ENCODE data around the gene EXOC6B. TPM values are rescaled to one million over a fixed set of nuclear protein-coding genes. Genes with fewer than 3 reads are reported as not detected.

The EXOC6B gene
- total and polyA plus RNA-seq, 9 of the 15 experiments (the other 6 are each of a cell fraction or from before 2014, with no cell fraction given) = 0.28 to 4.2 (median 2.0) TPM

DNA sequence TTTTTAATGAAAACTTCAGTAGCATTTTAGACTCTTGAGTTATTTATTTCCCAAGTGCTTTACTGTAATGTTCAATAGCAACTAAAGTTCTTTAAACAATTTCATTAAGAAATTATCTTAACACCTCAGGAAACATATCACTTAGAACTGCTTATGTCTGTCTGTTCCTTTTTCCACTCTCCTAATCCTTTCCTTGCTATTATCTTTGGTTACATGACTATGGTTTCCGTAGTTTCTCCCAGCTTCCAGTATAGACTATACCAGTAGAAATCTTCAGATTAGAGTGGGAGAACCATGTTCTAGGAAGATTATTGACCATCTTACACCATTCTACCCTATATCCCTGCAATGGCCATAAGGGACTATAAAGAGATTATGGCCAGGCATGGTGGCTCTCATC is 280.0 kb downstream of the EXOC6B start (continued):
- TF ChIP-seq, protein P1, sequence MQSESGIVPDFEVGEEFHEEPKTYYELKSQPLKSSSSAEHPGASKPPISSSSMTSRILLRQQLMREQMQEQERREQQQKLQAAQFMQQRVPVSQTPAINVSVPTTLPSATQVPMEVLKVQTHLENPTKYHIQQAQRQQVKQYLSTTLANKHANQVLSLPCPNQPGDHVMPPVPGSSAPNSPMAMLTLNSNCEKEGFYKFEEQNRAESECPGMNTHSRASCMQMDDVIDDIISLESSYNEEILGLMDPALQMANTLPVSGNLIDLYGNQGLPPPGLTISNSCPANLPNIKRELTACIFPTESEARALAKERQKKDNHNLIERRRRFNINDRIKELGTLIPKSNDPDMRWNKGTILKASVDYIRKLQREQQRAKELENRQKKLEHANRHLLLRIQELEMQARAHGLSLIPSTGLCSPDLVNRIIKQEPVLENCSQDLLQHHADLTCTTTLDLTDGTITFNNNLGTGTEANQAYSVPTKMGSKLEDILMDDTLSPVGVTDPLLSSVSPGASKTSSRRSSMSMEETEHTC (IDR thresholded peaks at IDR 0.05) = no peak
- TF ChIP-seq ZNF436 (CRISPR knock-in tag; IDR thresholded peaks at IDR 0.05) = no peak
- peak; percentile 70 for TF ChIP-seq ARID1B (IDR thresholded peaks at IDR 0.05)
- no peak for TF ChIP-seq ZBTB40 (IDR thresholded peaks at IDR 0.05)
- no peak for TF ChIP-seq ZBTB40 (CRISPR knock-in tag; IDR thresholded peaks at IDR 0.05)
- no peak for TF ChIP-seq CHCHD3 (CRISPR knock-in tag; IDR thresholded peaks at IDR 0.05)
- no peak for TF ChIP-seq NELFE (IDR thresholded peaks at IDR 0.05; ENCODE audit: insufficient read depth, insufficient read length)

Data from K562 (cell line).